ENCODE measurements around the gene HS2ST1.

The HS2ST1 gene

GRCh38 chr1:87091425-87091824, 177.0 kb downstream of the HS2ST1 start:
- Histone ChIP-seq H3K79me2 (ENCODE audit: insufficient read depth, low read length) (no peaks in the 10 kb centered on the region), H3K27me3 (ENCODE audit: insufficient read depth, low read length, poor library complexity, severe bottlenecking) (no peaks in the 10 kb centered on the region), H2AFZ (ENCODE audit: low read length) (no peak overlapping the region), H4K20me1 (ENCODE audit: insufficient read depth, low read length, poor library complexity, severe bottlenecking) (no peaks in the 10 kb centered on the region), H3F3A (ENCODE audit: low read depth) (no peaks in the 10 kb centered on the region), H3K4me1 (ENCODE audit: insufficient read depth, low read length, poor library complexity, severe bottlenecking) (peaks cover 3% of the 10 kb centered on the region), H3K9ac (ENCODE audit: low read depth, low read length, poor library complexity, severe bottlenecking) (no peak overlapping the region), H3K9me3 (ENCODE audit: insufficient read depth, low read depth, low read length) (no peaks in the 10 kb centered on the region), H3K4me2 (ENCODE audit: low read depth, low read length, poor library complexity, severe bottlenecking) (no peak overlapping the region), H3K36me3 (ENCODE audit: insufficient read depth, low read length) (no peaks in the 10 kb centered on the region; the same call in 1 of the 2 replicates), H3K9me2 (replicated peaks; ENCODE audit: low read depth, low read length) (no peaks in the 10 kb centered on the region), H3K4me3 (ENCODE audit: low read length, poor library complexity, severe bottlenecking) (no peak overlapping the region)
- TF ChIP-seq EZH2phosphoT487 (IDR thresholded peaks at IDR 0.05; ENCODE audit: borderline replicate concordance) (no peak), CTCF (conservative IDR thresholded peaks at IDR 0.05; ENCODE audit: low read length) (no peak)

- no peaks in the 10 kb centered on the region for H3K9me2 ChIP-seq (replicated peaks; ENCODE audit: low read depth, low read length)
- no peaks in the 10 kb centered on the region for H3K27me3 ChIP-seq (ENCODE audit: insufficient read depth, low read length, poor library complexity, severe bottlenecking)
- H3K36me3 ChIP-seq (ENCODE audit: insufficient read depth, low read length), result no peaks in the 10 kb centered on the region; the same call in 1 of the 2 replicates
- H3K4me2 ChIP-seq (ENCODE audit: low read depth, low read length, poor library complexity, severe bottlenecking), result no peak overlapping the region
- peaks cover 3% of the 10 kb centered on the region for H3K4me1 ChIP-seq (ENCODE audit: insufficient read depth, low read length, poor library complexity, severe bottlenecking)
- H3K9me3 ChIP-seq (ENCODE audit: insufficient read depth, low read depth, low read length), result no peaks in the 10 kb centered on the region
- H3F3A ChIP-seq (ENCODE audit: low read depth), result no peaks in the 10 kb centered on the region
- no peak overlapping the region for H2AFZ ChIP-seq (ENCODE audit: low read length)
- TF ChIP-seq CTCF (conservative IDR thresholded peaks at IDR 0.05; ENCODE audit: low read length), result no peak
- no peak for TF ChIP-seq EZH2phosphoT487 (IDR thresholded peaks at IDR 0.05; ENCODE audit: borderline replicate concordance)
- H4K20me1 ChIP-seq (ENCODE audit: insufficient read depth, low read length, poor library complexity, severe bottlenecking), result no peaks in the 10 kb centered on the region
- H3K79me2 ChIP-seq (ENCODE audit: insufficient read depth, low read length), result no peaks in the 10 kb centered on the region
- no peak overlapping the region for H3K4me3 ChIP-seq (ENCODE audit: low read length, poor library complexity, severe bottlenecking)
- no peak overlapping the region for H3K9ac ChIP-seq (ENCODE audit: low read depth, low read length, poor library complexity, severe bottlenecking)
Observed at GRCh38 chr1:87092846-87093245, 178.4 kb downstream of the HS2ST1 start.

DNA sequence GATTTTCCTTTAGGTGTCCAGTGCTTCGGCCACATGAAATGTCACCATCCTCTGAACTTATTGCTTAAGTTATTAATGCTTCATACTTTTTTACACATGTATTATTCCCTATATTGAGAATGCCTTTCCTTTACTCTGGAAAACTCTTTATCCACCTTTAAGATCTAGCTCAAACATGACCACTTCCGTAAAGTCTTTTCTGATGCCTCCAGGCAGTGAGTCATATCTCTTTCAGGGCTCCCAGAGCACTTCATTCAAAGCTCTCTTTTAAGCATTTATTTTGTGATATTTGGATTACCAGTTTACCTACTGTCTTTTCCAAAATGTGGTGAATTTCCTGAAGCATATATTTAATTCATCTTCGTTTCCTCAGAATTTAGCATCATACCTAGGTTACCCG, 178.9 kb downstream of the HS2ST1 start:
- H3K9me2 ChIP-seq (replicated peaks; ENCODE audit: low read depth, low read length), result no peaks in the 10 kb centered on the region
- H4K20me1 ChIP-seq (ENCODE audit: insufficient read depth, low read length, poor library complexity, severe bottlenecking), result no peaks in the 10 kb centered on the region
- no peaks in the 10 kb centered on the region for H3K9me3 ChIP-seq (ENCODE audit: insufficient read depth, low read depth, low read length)
- no peak overlapping the region for H3K4me2 ChIP-seq (ENCODE audit: low read depth, low read length, poor library complexity, severe bottlenecking)
- H3K4me1 ChIP-seq (ENCODE audit: insufficient read depth, low read length, poor library complexity, severe bottlenecking), result peaks cover 3% of the 10 kb centered on the region
- H3K9ac ChIP-seq (ENCODE audit: low read depth, low read length, poor library complexity, severe bottlenecking), result no peak overlapping the region
- H3K4me3 ChIP-seq (ENCODE audit: low read length, poor library complexity, severe bottlenecking), result no peak overlapping the region
- H3K79me2 ChIP-seq (ENCODE audit: insufficient read depth, low read length), result no peaks in the 10 kb centered on the region
- no peaks in the 10 kb centered on the region for H3K27me3 ChIP-seq (ENCODE audit: insufficient read depth, low read length, poor library complexity, severe bottlenecking)
- TF ChIP-seq CTCF (conservative IDR thresholded peaks at IDR 0.05; ENCODE audit: low read length) (no peak), EZH2phosphoT487 (IDR thresholded peaks at IDR 0.05; ENCODE audit: borderline replicate concordance) (no peak)
- H2AFZ ChIP-seq (ENCODE audit: low read length), result no peak overlapping the region
- no peaks in the 10 kb centered on the region for H3F3A ChIP-seq (ENCODE audit: low read depth)
- no peaks in the 10 kb centered on the region; the same call in 1 of the 2 replicates for H3K36me3 ChIP-seq (ENCODE audit: insufficient read depth, low read length)
